Testis (tissue), 2 donors: ENCODE results near the gene IKBKE.

Experiments used
- POLR2A ChIP-seq: fragments of 450-650 bp; IDR thresholded peaks from one replicate; pipeline ENCODE4 v1.6.1; 2017; ENCODE audit warnings: antibody characterized with exemption, mild to moderate bottlenecking, moderate library complexity
- TF ChIP-seq, protein P1 (sequence below), 3 experiments: fragments of 450-650 bp in 2 of 3; fragments of 200-600 bp in 1 of 3; sonication (generic) in 1 of 3; IDR thresholded peaks; one replicate each; pipeline ENCODE4 v1.5.1; 2016 to 2019; ENCODE audit warnings: antibody characterized with exemption in 3 of 3, mild to moderate bottlenecking in 2 of 3, moderate library complexity in 1 of 3

DNA sequence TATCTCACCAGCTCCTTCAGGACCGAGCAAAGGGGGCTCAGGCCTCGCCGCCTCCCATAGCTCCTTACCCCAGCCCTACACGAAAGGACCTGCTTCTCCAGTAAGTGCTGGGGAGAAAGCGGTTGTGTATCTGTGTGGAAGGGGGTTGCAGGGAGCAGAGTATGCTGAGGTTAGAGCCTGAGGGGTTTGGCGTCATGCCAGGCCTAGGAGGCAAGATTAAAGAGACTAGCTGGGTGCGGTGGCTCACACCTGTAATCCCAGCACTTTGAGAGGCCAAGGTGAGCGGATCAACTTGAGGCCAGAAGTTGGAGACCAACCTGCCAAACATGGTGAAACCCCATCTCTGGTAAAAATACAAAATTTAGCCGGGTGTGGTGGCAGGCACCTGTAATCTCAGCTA is 23.0 kb downstream of the IKBKE start:
- TF ChIP-seq, protein P1, sequence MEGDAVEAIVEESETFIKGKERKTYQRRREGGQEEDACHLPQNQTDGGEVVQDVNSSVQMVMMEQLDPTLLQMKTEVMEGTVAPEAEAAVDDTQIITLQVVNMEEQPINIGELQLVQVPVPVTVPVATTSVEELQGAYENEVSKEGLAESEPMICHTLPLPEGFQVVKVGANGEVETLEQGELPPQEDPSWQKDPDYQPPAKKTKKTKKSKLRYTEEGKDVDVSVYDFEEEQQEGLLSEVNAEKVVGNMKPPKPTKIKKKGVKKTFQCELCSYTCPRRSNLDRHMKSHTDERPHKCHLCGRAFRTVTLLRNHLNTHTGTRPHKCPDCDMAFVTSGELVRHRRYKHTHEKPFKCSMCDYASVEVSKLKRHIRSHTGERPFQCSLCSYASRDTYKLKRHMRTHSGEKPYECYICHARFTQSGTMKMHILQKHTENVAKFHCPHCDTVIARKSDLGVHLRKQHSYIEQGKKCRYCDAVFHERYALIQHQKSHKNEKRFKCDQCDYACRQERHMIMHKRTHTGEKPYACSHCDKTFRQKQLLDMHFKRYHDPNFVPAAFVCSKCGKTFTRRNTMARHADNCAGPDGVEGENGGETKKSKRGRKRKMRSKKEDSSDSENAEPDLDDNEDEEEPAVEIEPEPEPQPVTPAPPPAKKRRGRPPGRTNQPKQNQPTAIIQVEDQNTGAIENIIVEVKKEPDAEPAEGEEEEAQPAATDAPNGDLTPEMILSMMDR (IDR thresholded peaks at IDR 0.05), result no peak
- TF ChIP-seq POLR2A, result no peak
